HCT116 (cell line): ENCODE results near the gene FFAR1.

Source experiments
- CTCF ChIP-seq, 3 experiments: fragments of 200-600 bp in 1 of 3; sonication (generic) in 1 of 3; IDR thresholded peaks in 2 of 3; conservative IDR thresholded peaks in 1 of 3; 2 replicates each; pipeline ENCODE4 v1.5.1; 2012 to 2017; ENCODE audit warnings: low read depth in 2 of 3, low read length in 2 of 3, antibody characterized with exemption in 1 of 3, borderline replicate concordance in 1 of 3, control low read depth in 1 of 3, mild to moderate bottlenecking in 1 of 3, mixed read lengths in 1 of 3, mixed run types in 1 of 3, moderate library complexity in 1 of 3; ENCODE audit not compliant: insufficient read depth in 1 of 3
- EZH2 ChIP-seq: fragments of 200-600 bp; sonication (generic); IDR thresholded peaks from 2 replicates; pipeline ENCODE4 v1.6.1; 2017; ENCODE audit warnings: antibody characterized with exemption, mixed run types
- EZH2phosphoT487 ChIP-seq: fragments of 200-600 bp; IDR thresholded peaks from 2 replicates; pipeline ENCODE4 v1.6.1; 2018; ENCODE audit warnings: antibody characterized with exemption, borderline replicate concordance
- JUND ChIP-seq: IDR thresholded peaks from 2 replicates; pipeline ENCODE4 v1.6.1; 2012
- POLR2A ChIP-seq: IDR thresholded peaks from 2 replicates; pipeline ENCODE4 v1.7.0; 2011; ENCODE audit warnings: borderline replicate concordance; ENCODE audit not compliant: insufficient read depth, insufficient read length; ENCODE audit errors: extremely low read depth
- POLR2AphosphoS5 ChIP-seq: IDR thresholded peaks from 2 replicates; pipeline ENCODE4 v1.6.1; 2011; ENCODE audit warnings: mild to moderate bottlenecking, low read depth, low read length, moderate library complexity
- RAD21 ChIP-seq: IDR thresholded peaks from 2 replicates; pipeline ENCODE4 v1.6.1; 2012; ENCODE audit warnings: low read depth, mild to moderate bottlenecking
- REST ChIP-seq: IDR thresholded peaks from 2 replicates; pipeline ENCODE4 v1.6.1; 2012; ENCODE audit warnings: low read depth
- TCF7L2 ChIP-seq: IDR thresholded peaks from 2 replicates; pipeline ENCODE4 v1.7.0; 2011; ENCODE audit warnings: borderline replicate concordance, inconsistent platforms; ENCODE audit not compliant: insufficient read depth, insufficient read length; ENCODE audit errors: extremely low read depth
- ZFX ChIP-seq: fragments of 450-650 bp; IDR thresholded peaks from 2 replicates; pipeline ENCODE4 v1.6.1; 2017

GRCh38 chr19:35327642-35328041, 20.1 kb upstream of the FFAR1 start:
- peak; percentile 24 to 75 (median 64); a peak in 5 of 6 replicates for TF ChIP-seq CTCF (IDR thresholded peaks at IDR 0.05 in 2 of 3, conservative IDR thresholded peaks at IDR 0.05 in 1 of 3; ENCODE audit: borderline replicate concordance in 1 of 3, insufficient read depth in 1 of 3, low read depth in 2 of 3, low read length in 2 of 3)
- no peak for TF ChIP-seq REST
- no peak for TF ChIP-seq EZH2
- TF ChIP-seq RAD21 = 0 out of 2 replicates have a peak, but pooled peaks have one; percentile 28
- no peak for TF ChIP-seq POLR2AphosphoS5
- TF ChIP-seq POLR2A = no peak
- no peak for TF ChIP-seq EZH2phosphoT487
- TF ChIP-seq ZFX = no peak
- no peak for TF ChIP-seq TCF7L2
- TF ChIP-seq JUND = no peak
